Activated B cell treated with CpG ODN at 0.5 μM for 24 hours (primary cell): ENCODE measurements around the gene DCAF5. TPM values are rescaled to one million over a fixed set of nuclear protein-coding genes. Genes with fewer than 3 reads are reported as not detected.

Source experiments
- ATAC-seq: fragments of 200-7000 bp; cut with Tn5 transposase; one replicate; pipeline ENCODE4 v1.10.0; 2021; ENCODE audit warnings: low read depth, mild to moderate bottlenecking, moderate library complexity
- CTCF ChIA-PET: fragments of 350-600 bp; sonication (Branson Sonifier 250); formaldehyde crosslinking; loops from one replicate; lab custom pipeline; 2021; ENCODE audit warnings: antibody characterized with exemption; lab: Charles Lee
- POLR2A ChIA-PET: fragments of 350-600 bp; sonication (Branson Sonifier 250); formaldehyde crosslinking; loops from one replicate; lab custom pipeline; 2021; ENCODE audit warnings: antibody characterized with exemption; lab: Charles Lee
- DNase-seq: peaks from one replicate; pipeline ENCODE4 v3.0.0; 2022
- H3K27ac Mint-ChIP-seq: one replicate; pipeline ENCODE4 v1.8.0; 2020; ENCODE audit warnings: mixed read lengths
- H3K27me3 Mint-ChIP-seq: one replicate; pipeline ENCODE4 v1.8.0; 2021; ENCODE audit warnings: mixed read lengths
- H3K36me3 Mint-ChIP-seq: one replicate; pipeline ENCODE4 v1.8.0; 2021; ENCODE audit warnings: low read depth, mixed read lengths
- H3K4me1 Mint-ChIP-seq: one replicate; pipeline ENCODE4 v1.8.0; 2021; ENCODE audit warnings: mixed read lengths
- H3K4me3 Mint-ChIP-seq: one replicate; pipeline ENCODE4 v1.8.0; 2020; ENCODE audit warnings: mild to moderate bottlenecking, mixed read lengths
- H3K9me3 Mint-ChIP-seq: one replicate; pipeline ENCODE4 v1.8.0; 2020; ENCODE audit warnings: mixed read lengths
- CTCF ChIP-seq: fragments of 200-600 bp; IDR thresholded peaks from one replicate; pipeline ENCODE4 v1.8.0; 2022; ENCODE audit warnings: antibody characterized with exemption, mild to moderate bottlenecking
- intact Hi-C: fragments of 100-400 bp; cut with micrococcal nuclease; formaldehyde crosslinking; loops from one replicate; pipeline ENCODE4 v1.15.1; 2024
- total RNA-seq: library from RNA; stranded (reverse); gene quantifications from 2 replicates; pipeline ENCODE4 v1.2.3, GENCODE V29; 2022

DCAF5 gene
- total RNA-seq, 1 donor from 2014 or later: 50.8 TPM

DNA sequence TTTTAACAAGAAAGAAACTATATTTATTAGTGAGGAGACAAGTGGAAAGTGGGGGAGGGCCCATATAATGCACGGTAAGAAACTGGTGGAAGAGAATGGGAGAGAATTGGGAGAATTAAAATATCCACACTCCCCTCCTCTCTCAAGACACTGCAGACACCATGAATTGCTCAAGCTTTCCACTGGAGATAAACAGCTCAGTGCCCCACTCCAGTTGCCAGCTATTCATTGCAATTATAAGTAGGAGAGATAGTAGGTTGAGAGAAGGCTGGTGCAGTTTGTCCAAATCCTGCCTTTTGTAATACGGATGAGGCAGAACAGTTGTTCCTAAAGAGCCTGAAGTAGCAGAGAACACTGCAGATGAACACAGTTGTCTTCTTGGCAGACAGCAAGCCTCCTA, 38.2 kb downstream of the DCAF5 start:
- H3K27me3 Mint-ChIP-seq: no peaks in the 10 kb centered on the region
- TF ChIP-seq CTCF: no peak
- DNase-seq (no peak), ATAC-seq (no peak)
- no peaks in the 10 kb centered on the region for H3K9me3 Mint-ChIP-seq
- peaks cover 84% of the 10 kb centered on the region for H3K36me3 Mint-ChIP-seq
- POLR2A ChIA-PET: no interaction called here
- H3K4me1 Mint-ChIP-seq: peaks cover 16% of the 10 kb centered on the region
- intact Hi-C loops: no loop called here
- H3K27ac Mint-ChIP-seq: no peak overlapping the region
- CTCF ChIA-PET: no interaction called here
- no peak overlapping the region for H3K4me3 Mint-ChIP-seq

DNA sequence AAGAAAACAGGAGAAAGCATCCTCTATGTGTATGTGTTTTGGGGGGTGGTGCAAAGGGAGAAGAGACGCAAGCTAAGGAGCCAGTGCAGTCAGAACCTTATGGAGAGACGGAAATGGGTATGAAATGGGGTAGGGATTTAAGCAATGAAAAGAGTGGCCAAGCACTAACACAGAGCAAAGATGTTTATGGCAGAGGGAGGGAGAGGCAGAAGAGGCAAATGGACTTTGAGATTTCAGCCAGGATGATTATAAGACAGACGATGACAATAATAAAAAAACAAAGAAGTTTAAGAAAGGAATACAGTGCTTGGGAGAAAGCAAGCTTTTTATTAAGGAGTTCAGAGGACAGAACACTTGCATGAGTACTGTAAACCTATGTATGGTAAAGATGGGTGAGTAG, 44.6 kb downstream of the DCAF5 start:
- no peak for ATAC-seq
- Mint-ChIP-seq H3K9me3 (no peaks in the 10 kb centered on the region), H3K27ac (no peak overlapping the region), H3K4me1 (no peaks in the 10 kb centered on the region), H3K4me3 (no peak overlapping the region), H3K36me3 (peaks cover 68% of the 10 kb centered on the region), H3K27me3 (no peaks in the 10 kb centered on the region)
- ChIA-PET CTCF (interaction anchor here (0.9 to 3.7 kb wide), 4 partner anchors 21 to 1225 kb away, joined by 3 to 17 read pairs (median 3); no protein-coding TSS in a partner anchor), POLR2A (no interaction called here)
- TF ChIP-seq CTCF: no peak
- intact Hi-C loops: loop anchor here (5.0 kb wide), 1 partner anchor 861 kb away; no protein-coding TSS in a partner anchor
- DNase-seq: no peak

DNA sequence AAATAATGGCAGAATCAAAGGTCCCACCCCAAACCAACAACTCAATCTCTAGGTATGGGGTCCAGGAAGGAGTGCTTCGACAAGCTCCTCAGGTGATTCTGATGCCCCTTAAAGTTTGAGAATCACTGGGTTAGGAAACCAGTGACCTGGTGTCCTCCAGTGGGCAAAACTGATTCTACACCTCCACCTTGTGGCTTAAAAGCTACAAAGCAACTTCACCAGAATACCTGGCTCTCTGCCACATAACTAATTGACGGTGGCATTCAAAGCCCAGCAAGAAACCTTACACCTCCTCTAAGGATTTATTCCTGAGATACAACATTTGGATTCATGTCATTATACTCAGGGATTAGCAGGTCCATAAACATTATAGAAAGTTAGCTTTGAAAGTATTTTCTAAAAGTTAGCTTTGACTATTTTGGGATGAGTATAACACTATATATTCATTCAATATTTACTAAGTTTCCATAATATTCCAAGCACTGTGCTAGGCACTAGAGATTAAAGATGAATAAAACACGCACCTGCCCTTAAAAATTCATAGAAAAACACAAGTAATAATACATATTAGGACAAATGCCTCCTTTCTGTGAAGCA, 45.4 kb downstream of the DCAF5 start:
- peaks cover 69% of the 10 kb centered on the region for H3K36me3 Mint-ChIP-seq

DNA sequence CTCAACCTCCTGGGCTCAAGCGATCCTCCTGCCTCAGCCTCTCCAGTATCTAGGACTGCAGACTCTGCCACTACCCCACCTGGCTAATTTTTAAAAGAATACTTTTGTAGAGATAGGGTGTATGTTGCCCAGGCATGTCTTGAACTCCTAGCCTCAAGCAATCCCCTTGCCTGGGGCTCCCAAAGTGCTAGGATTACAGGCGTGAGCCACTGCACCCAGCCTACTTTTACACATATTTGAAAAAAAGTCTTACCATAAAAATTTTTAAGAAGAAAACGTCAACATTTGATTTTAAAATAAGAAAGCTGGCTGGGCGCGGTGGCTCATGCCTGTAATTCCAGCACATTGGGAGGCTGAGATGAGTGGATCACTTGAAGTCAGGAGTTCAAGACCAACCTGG, 46.5 kb downstream of the DCAF5 start:
- no peak overlapping the region for H3K27ac Mint-ChIP-seq
- no peak for TF ChIP-seq CTCF
- POLR2A ChIA-PET: no interaction called here
- CTCF ChIA-PET: interaction anchor here (0.9 to 3.7 kb wide), 9 partner anchors 14 to 1269 kb away, joined by 3 to 17 read pairs (median 6); no protein-coding TSS in a partner anchor
- H3K4me3 Mint-ChIP-seq: no peak overlapping the region
- intact Hi-C loops: loop anchor here (5.0 kb wide), 1 partner anchor 859 kb away; no protein-coding TSS in a partner anchor
- ATAC-seq (no peak), DNase-seq (no peak)
- H3K36me3 Mint-ChIP-seq: peaks cover 66% of the 10 kb centered on the region
- no peaks in the 10 kb centered on the region for H3K27me3 Mint-ChIP-seq
- no peaks in the 10 kb centered on the region for H3K9me3 Mint-ChIP-seq
- H3K4me1 Mint-ChIP-seq: no peaks in the 10 kb centered on the region

More for the DNA sequence above, 45.4 kb downstream of the DCAF5 start:
- H3K4me3 Mint-ChIP-seq: no peak overlapping the region
- H3K9me3 Mint-ChIP-seq: no peaks in the 10 kb centered on the region
- intact Hi-C loops: loop anchor here (1.0 to 5.0 kb wide), 6 partner anchors 196 to 1270 kb away; no protein-coding TSS in a partner anchor
- POLR2A ChIA-PET: interaction anchor here (1.0 kb wide), 1 partner anchor 293 kb away, joined by 3 read pairs; no protein-coding TSS in a partner anchor
- H3K27ac Mint-ChIP-seq: no peak overlapping the region
- no peaks in the 10 kb centered on the region for H3K27me3 Mint-ChIP-seq
- no peaks in the 10 kb centered on the region for H3K4me1 Mint-ChIP-seq
- DNase-seq (no peak), ATAC-seq (peak; percentile 50)
- TF ChIP-seq CTCF: no peak
- CTCF ChIA-PET: interaction anchor here (0.9 to 3.7 kb wide), 12 partner anchors 15 to 1270 kb away, joined by 3 to 17 read pairs (median 6); no protein-coding TSS in a partner anchor

DNA sequence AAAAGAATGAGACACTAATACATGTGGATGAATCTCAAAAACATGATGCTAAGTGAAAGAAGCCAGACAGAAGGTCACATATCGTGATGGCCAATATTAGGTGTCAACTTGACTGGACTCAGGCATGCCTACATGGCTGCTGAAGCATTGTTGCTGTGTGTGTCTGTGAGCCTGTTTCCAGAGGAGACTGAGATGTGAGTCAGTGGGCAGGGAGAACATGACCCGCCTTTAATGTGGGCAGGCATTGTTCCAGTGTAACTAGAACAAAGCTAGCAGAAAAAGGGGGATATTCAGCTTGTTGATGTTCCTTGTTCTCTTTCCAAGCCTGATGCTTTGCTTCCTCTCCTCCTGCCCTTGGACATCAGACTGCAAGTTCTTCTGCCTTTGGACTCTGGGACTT, 47.6 kb downstream of the DCAF5 start:
- Mint-ChIP-seq H3K27ac (no peak overlapping the region), H3K36me3 (peaks cover 57% of the 10 kb centered on the region), H3K27me3 (no peaks in the 10 kb centered on the region), H3K4me3 (no peak overlapping the region), H3K9me3 (no peaks in the 10 kb centered on the region), H3K4me1 (no peaks in the 10 kb centered on the region)
- no peak for TF ChIP-seq CTCF
- CTCF ChIA-PET: no interaction called here
- DNase-seq (no peak), ATAC-seq (no peak)
- intact Hi-C loops: loop anchor here (5.0 kb wide), 1 partner anchor 858 kb away; no protein-coding TSS in a partner anchor
- POLR2A ChIA-PET: no interaction called here
